HepG2 (cell line): ENCODE data around the gene KIF3C. TPM values are rescaled to one million over a fixed set of nuclear protein-coding genes. Genes with fewer than 3 reads are reported as not detected.

ENCODE experiments used
- HNRNPUL1 ChIP-seq: fragments of 200-400 bp; formaldehyde crosslinking; IDR thresholded peaks from 2 replicates; pipeline ENCODE4 v1.6.1; 2017; ENCODE audit warnings: low read depth, mild to moderate bottlenecking, low read length, moderate library complexity
- KMT2A ChIP-seq: sonication (generic); formaldehyde crosslinking; IDR thresholded peaks from 2 replicates; pipeline ENCODE4 v1.4.0; 2020; ENCODE audit warnings: missing genetic modification reagents
- MAZ ChIP-seq, 2 experiments: sonication (generic) in 1 of 2; formaldehyde crosslinking in 1 of 2; IDR thresholded peaks; 2 replicates each; pipeline versions ENCODE4 v1.5.0 to v1.6.1; 2012 to 2020; ENCODE audit warnings: low read depth in 2 of 2, mild to moderate bottlenecking in 2 of 2, borderline replicate concordance in 1 of 2, improper control_type of control experiment in 1 of 2, low read length in 1 of 2, missing genetic modification reagents in 1 of 2, moderate library complexity in 1 of 2
- SUZ12 ChIP-seq: fragments of 150-350 bp; IDR thresholded peaks from 2 replicates; pipeline ENCODE4 v1.6.1; 2014; ENCODE audit warnings: low read depth, low read length
- THYN1 ChIP-seq: sonication (generic); formaldehyde crosslinking; IDR thresholded peaks from 2 replicates; pipeline ENCODE4 v1.8.1; 2023; ENCODE audit warnings: low read depth, mild to moderate bottlenecking, moderate library complexity, missing genetic modification reagents, borderline replicate concordance
- ZNF101 ChIP-seq: sonication (generic); formaldehyde crosslinking; IDR thresholded peaks from 2 replicates; pipeline ENCODE4 v1.4.0; 2020; ENCODE audit warnings: mild to moderate bottlenecking, low read depth, missing genetic modification reagents, borderline replicate concordance
- ZNF564 ChIP-seq: sonication (generic); formaldehyde crosslinking; IDR thresholded peaks from 2 replicates; pipeline ENCODE4 v1.8.1; 2023; ENCODE audit warnings: mild to moderate bottlenecking, missing genetic modification reagents
- polyA plus RNA-seq, 8 experiments: library from polyadenylated mRNA; depleted of rRNA in 3 of 8; stranded (reverse) in 7 of 8; unstranded in 1 of 8; fragments of >200 nt; fragmentation: Illumina TruSeq in 4 of 8; extraction: Trizol in 4 of 8; gene quantifications; 2 replicates each; pipeline versions ENCODE4 v1.2.1 to v1.2.3, GENCODE V29; 2011 to 2016; ENCODE audit warnings: low read depth in 4 of 8, missing spikeins in 1 of 8, mixed read lengths in 1 of 8; ENCODE audit not compliant: insufficient read depth in 1 of 8
- total RNA-seq, 5 experiments: library from RNA; depleted of rRNA; stranded (reverse); fragments of >200 nt; fragmentation: Illumina TruSeq; extraction: Trizol; gene quantifications; 2 replicates each; pipeline ENCODE4 v1.2.3, GENCODE V29; 2016; ENCODE audit warnings: low read depth in 1 of 5
- TF ChIP-seq, protein P1 (sequence below): sonication (generic); formaldehyde crosslinking; IDR thresholded peaks from 2 replicates; pipeline ENCODE4 v1.4.0; 2020; ENCODE audit warnings: missing genetic modification reagents, mild to moderate bottlenecking, borderline replicate concordance
- TF ChIP-seq, protein P2 (sequence below), 2 experiments: fragments of 450-650 bp in 1 of 2; sonication (generic) in 1 of 2; formaldehyde crosslinking; IDR thresholded peaks; 2 replicates each; pipeline versions ENCODE4 v1.5.0 to v1.8.0; 2020 to 2022; ENCODE audit warnings: mild to moderate bottlenecking in 1 of 2, missing genetic modification reagents in 1 of 2
- TF ChIP-seq, protein P3 (sequence below): sonication (generic); formaldehyde crosslinking; IDR thresholded peaks from 2 replicates; pipeline ENCODE4 v1.5.0; 2020; ENCODE audit warnings: mild to moderate bottlenecking, missing genetic modification reagents, borderline replicate concordance
- TF ChIP-seq, protein P4 (sequence below): IDR thresholded peaks from 2 replicates; pipeline ENCODE4 v1.6.1; 2012; ENCODE audit warnings: low read length, improper control_type of control experiment
- TF ChIP-seq, protein P5 (sequence below): sonication (generic); formaldehyde crosslinking; IDR thresholded peaks from 2 replicates; pipeline ENCODE4 v1.5.0; 2020; ENCODE audit warnings: missing genetic modification reagents
- TF ChIP-seq, protein P6 (sequence below): sonication (generic); formaldehyde crosslinking; IDR thresholded peaks from 2 replicates; pipeline ENCODE4 v1.5.1; 2020; ENCODE audit warnings: mild to moderate bottlenecking, moderate library complexity, missing genetic modification reagents

Gene KIF3C
- total and polyA plus RNA-seq, 2 of the 13 experiments (the other 11 are each of a cell fraction or from before 2014, with no cell fraction given), result 3.6 to 4.9 TPM

DNA sequence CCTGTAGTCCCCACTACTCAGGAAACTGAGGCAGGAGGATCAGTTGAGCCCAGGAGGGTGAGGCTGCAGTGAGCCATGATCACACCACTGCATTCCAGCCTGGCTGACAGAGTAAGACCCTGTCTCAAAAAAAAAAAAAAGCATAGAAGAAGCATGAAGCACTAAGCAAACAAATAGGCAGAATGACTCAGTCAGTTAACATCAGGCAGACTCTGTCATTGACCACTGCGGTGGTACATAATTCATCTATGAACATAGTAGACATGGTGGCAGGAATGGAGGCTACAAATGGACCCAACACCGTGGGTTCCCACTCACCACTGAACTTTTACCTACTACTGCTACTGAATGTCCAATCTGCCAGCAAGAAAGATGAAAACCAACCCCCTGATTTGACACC, 96.4 kb downstream of the KIF3C start (continued):
- TF ChIP-seq, protein P1, sequence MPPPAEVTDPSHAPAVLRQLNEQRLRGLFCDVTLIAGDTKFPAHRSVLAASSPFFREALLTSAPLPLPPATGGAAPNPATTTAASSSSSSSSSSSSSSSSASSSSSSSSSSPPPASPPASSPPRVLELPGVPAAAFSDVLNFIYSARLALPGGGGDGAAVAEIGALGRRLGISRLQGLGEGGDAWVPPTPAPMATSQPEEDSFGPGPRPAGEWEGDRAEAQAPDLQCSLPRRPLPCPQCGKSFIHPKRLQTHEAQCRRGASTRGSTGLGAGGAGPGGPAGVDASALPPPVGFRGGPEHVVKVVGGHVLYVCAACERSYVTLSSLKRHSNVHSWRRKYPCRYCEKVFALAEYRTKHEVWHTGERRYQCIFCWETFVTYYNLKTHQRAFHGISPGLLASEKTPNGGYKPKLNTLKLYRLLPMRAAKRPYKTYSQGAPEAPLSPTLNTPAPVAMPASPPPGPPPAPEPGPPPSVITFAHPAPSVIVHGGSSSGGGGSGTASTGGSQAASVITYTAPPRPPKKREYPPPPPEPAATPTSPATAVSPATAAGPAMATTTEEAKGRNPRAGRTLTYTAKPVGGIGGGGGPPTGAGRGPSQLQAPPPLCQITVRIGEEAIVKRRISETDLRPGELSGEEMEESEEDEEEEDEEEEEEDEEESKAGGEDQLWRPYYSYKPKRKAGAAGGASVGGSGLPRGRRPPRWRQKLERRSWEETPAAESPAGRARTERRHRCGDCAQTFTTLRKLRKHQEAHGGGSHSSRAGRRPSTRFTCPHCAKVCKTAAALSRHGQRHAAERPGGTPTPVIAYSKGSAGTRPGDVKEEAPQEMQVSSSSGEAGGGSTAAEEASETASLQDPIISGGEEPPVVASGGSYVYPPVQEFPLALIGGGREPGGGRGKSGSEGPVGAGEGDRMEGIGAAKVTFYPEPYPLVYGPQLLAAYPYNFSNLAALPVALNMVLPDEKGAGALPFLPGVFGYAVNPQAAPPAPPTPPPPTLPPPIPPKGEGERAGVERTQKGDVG, result no peak
- TF ChIP-seq KMT2A, result no peak
- TF ChIP-seq, protein P2, sequence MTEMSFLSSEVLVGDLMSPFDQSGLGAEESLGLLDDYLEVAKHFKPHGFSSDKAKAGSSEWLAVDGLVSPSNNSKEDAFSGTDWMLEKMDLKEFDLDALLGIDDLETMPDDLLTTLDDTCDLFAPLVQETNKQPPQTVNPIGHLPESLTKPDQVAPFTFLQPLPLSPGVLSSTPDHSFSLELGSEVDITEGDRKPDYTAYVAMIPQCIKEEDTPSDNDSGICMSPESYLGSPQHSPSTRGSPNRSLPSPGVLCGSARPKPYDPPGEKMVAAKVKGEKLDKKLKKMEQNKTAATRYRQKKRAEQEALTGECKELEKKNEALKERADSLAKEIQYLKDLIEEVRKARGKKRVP (CRISPR knock-in tag; IDR thresholded peaks at IDR 0.05), result 0 out of 4 replicates have a peak, but pooled peaks of 1 of the 2 experiments have one; percentile 32
- TF ChIP-seq, protein P3, sequence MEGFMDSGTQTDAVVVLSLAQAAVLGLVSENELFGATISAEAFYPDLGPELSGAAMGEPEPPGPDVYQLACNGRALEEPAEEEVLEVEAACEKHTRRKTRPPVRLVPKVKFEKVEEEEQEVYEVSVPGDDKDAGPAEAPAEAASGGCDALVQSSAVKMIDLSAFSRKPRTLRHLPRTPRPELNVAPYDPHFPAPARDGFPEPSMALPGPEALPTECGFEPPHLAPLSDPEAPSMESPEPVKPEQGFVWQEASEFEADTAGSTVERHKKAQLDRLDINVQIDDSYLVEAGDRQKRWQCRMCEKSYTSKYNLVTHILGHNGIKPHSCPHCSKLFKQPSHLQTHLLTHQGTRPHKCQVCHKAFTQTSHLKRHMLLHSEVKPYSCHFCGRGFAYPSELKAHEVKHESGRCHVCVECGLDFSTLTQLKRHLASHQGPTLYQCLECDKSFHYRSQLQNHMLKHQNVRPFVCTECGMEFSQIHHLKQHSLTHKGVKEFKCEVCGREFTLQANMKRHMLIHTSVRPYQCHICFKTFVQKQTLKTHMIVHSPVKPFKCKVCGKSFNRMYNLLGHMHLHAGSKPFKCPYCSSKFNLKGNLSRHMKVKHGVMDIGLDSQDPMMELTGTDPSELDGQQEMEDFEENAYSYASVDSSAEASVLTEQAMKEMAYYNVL (CRISPR knock-in tag), result no peak
- no peak for TF ChIP-seq ZNF564 (CRISPR knock-in tag)
- no peak for TF ChIP-seq SUZ12
- TF ChIP-seq, protein P4, sequence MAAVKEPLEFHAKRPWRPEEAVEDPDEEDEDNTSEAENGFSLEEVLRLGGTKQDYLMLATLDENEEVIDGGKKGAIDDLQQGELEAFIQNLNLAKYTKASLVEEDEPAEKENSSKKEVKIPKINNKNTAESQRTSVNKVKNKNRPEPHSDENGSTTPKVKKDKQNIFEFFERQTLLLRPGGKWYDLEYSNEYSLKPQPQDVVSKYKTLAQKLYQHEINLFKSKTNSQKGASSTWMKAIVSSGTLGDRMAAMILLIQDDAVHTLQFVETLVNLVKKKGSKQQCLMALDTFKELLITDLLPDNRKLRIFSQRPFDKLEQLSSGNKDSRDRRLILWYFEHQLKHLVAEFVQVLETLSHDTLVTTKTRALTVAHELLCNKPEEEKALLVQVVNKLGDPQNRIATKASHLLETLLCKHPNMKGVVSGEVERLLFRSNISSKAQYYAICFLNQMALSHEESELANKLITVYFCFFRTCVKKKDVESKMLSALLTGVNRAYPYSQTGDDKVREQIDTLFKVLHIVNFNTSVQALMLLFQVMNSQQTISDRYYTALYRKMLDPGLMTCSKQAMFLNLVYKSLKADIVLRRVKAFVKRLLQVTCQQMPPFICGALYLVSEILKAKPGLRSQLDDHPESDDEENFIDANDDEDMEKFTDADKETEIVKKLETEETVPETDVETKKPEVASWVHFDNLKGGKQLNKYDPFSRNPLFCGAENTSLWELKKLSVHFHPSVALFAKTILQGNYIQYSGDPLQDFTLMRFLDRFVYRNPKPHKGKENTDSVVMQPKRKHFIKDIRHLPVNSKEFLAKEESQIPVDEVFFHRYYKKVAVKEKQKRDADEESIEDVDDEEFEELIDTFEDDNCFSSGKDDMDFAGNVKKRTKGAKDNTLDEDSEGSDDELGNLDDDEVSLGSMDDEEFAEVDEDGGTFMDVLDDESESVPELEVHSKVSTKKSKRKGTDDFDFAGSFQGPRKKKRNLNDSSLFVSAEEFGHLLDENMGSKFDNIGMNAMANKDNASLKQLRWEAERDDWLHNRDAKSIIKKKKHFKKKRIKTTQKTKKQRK, result no peak
- TF ChIP-seq ZNF101 (CRISPR knock-in tag), result no peak
- TF ChIP-seq, protein P5, sequence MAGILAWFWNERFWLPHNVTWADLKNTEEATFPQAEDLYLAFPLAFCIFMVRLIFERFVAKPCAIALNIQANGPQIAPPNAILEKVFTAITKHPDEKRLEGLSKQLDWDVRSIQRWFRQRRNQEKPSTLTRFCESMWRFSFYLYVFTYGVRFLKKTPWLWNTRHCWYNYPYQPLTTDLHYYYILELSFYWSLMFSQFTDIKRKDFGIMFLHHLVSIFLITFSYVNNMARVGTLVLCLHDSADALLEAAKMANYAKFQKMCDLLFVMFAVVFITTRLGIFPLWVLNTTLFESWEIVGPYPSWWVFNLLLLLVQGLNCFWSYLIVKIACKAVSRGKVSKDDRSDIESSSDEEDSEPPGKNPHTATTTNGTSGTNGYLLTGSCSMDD, result no peak
- no peak for TF ChIP-seq THYN1 (CRISPR knock-in tag)
- TF ChIP-seq HNRNPUL1, result no peak
- TF ChIP-seq MAZ (IDR thresholded peaks at IDR 0.05; ENCODE audit: borderline replicate concordance, low read depth, low read length), result no peak
- TF ChIP-seq MAZ (CRISPR knock-in tag; IDR thresholded peaks at IDR 0.05; ENCODE audit: low read depth), result no peak
- TF ChIP-seq, protein P6, sequence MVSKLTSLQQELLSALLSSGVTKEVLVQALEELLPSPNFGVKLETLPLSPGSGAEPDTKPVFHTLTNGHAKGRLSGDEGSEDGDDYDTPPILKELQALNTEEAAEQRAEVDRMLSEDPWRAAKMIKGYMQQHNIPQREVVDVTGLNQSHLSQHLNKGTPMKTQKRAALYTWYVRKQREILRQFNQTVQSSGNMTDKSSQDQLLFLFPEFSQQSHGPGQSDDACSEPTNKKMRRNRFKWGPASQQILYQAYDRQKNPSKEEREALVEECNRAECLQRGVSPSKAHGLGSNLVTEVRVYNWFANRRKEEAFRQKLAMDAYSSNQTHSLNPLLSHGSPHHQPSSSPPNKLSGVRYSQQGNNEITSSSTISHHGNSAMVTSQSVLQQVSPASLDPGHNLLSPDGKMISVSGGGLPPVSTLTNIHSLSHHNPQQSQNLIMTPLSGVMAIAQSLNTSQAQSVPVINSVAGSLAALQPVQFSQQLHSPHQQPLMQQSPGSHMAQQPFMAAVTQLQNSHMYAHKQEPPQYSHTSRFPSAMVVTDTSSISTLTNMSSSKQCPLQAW (CRISPR knock-in tag), result no peak
